ENCODE data around the gene FZD1. TPM values are rescaled to one million over a fixed set of nuclear protein-coding genes. Genes with fewer than 3 reads are reported as not detected.
A peak's percentile ranks its signal among the peaks of the same experiment; 100 is the strongest.

Gene FZD1
- total RNA-seq, 2 donors from 2014 or later: 26.6 to 56.9 TPM

DNA sequence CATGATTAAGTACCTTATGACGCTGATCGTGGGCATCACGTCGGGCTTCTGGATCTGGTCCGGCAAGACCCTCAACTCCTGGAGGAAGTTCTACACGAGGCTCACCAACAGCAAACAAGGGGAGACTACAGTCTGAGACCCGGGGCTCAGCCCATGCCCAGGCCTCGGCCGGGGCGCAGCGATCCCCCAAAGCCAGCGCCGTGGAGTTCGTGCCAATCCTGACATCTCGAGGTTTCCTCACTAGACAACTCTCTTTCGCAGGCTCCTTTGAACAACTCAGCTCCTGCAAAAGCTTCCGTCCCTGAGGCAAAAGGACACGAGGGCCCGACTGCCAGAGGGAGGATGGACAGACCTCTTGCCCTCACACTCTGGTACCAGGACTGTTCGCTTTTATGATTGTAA, 2.5 kb downstream of the FZD1 start:
- Histone ChIP-seq H3K36me3 (no peaks in the 10 kb centered on the region), H3K9me3 (no peaks in the 10 kb centered on the region), H3K27ac (peak overlapping the region; percentile 96 to 97), H3K27me3 (replicated peaks; ENCODE audit: insufficient read depth) (no peaks in the 10 kb centered on the region), H3K4me1 (replicated peaks) (peaks cover 3% of the 10 kb centered on the region), H3K4me3 (peak overlapping the region; percentile 81 to 94)
- peak; percentile 15 for DNase-seq (ENCODE audit: low spot score)
- intact Hi-C loops (cut with DNase I): loop anchor here (10.0 kb wide), 1 partner anchor 182 kb away; no protein-coding TSS in a partner anchor
- TF ChIP-seq POLR2A (IDR thresholded peaks at IDR 0.05) (no peak), POLR2AphosphoS5 (IDR thresholded peaks at IDR 0.05) (no peak)
- TF ChIP-seq, protein P1, sequence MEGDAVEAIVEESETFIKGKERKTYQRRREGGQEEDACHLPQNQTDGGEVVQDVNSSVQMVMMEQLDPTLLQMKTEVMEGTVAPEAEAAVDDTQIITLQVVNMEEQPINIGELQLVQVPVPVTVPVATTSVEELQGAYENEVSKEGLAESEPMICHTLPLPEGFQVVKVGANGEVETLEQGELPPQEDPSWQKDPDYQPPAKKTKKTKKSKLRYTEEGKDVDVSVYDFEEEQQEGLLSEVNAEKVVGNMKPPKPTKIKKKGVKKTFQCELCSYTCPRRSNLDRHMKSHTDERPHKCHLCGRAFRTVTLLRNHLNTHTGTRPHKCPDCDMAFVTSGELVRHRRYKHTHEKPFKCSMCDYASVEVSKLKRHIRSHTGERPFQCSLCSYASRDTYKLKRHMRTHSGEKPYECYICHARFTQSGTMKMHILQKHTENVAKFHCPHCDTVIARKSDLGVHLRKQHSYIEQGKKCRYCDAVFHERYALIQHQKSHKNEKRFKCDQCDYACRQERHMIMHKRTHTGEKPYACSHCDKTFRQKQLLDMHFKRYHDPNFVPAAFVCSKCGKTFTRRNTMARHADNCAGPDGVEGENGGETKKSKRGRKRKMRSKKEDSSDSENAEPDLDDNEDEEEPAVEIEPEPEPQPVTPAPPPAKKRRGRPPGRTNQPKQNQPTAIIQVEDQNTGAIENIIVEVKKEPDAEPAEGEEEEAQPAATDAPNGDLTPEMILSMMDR (IDR thresholded peaks at IDR 0.05): no peak
- 21% methylated on average over 17 of the region's 20 CpGs for WGBS

DNA sequence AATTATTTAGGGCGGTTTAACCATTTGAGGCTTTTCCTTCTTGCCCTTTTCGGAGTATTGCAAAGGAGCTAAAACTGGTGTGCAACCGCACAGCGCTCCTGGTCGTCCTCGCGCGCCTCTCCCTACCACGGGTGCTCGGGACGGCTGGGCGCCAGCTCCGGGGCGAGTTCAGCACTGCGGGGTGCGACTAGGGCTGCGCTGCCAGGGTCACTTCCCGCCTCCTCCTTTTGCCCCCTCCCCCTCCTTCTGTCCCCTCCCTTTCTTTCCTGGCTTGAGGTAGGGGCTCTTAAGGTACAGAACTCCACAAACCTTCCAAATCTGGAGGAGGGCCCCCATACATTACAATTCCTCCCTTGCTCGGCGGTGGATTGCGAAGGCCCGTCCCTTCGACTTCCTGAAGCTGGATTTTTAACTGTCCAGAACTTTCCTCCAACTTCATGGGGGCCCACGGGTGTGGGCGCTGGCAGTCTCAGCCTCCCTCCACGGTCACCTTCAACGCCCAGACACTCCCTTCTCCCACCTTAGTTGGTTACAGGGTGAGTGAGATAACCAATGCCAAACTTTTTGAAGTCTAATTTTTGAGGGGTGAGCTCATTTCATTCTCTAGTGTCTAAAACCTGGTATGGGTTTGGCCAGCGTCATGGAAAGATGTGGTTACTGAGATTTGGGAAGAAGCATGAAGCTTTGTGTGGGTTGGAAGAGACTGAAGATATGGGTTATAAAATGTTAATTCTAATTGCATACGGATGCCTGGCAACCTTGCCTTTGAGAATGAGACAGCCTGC, 3.1 kb downstream of the FZD1 start:
- DNase-seq (ENCODE audit: low spot score): peak; percentile 31

DNA sequence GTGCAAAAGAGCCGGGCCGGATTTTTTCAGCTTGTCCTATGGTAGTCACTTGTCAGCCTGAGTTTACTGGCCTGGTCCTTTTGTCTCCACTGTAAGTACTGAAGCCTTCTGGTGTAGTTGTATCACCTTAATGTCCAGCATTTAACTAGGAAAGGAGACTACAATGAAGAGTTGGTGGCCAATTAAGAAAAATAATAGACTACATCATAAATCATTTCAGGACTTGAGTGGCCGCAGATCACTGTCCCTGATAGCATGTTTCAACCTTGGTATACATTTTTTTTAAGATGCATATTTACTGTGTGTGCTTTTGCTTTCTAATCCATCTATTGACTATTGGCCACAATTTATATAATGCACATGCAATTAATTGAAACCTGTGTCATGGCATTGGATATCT, 6.1 kb downstream of the FZD1 start:
- TF ChIP-seq, protein P1 (IDR thresholded peaks at IDR 0.05): no peak
- TF ChIP-seq POLR2AphosphoS5 (IDR thresholded peaks at IDR 0.05) (no peak), POLR2A (IDR thresholded peaks at IDR 0.05) (no peak)
- intact Hi-C loops (cut with DNase I): no loop called here
- 39% methylated on average over 3 of the region's 3 CpGs for WGBS
- no peaks in the 10 kb centered on the region for H3K4me1 ChIP-seq (replicated peaks)
- H3K36me3 ChIP-seq: no peaks in the 10 kb centered on the region
- DNase-seq (ENCODE audit: low spot score): no peak
- no peaks in the 10 kb centered on the region for H3K9me3 ChIP-seq
- no peaks in the 10 kb centered on the region for H3K27me3 ChIP-seq (replicated peaks; ENCODE audit: insufficient read depth)
- no peak overlapping the region for H3K4me3 ChIP-seq
- H3K27ac ChIP-seq: no peak overlapping the region

More for the DNA sequence above, 3.1 kb downstream of the FZD1 start:
- H3K36me3 ChIP-seq: no peaks in the 10 kb centered on the region
- peaks cover 3% of the 10 kb centered on the region for H3K4me1 ChIP-seq (replicated peaks)
- intact Hi-C loops (cut with DNase I): loop anchor here (10.0 kb wide), 1 partner anchor 183 kb away; no protein-coding TSS in a partner anchor
- WGBS: 19% methylated on average over 29 of the region's 29 CpGs
- H3K27ac ChIP-seq: peak overlapping the region; percentile 96 to 97
- H3K27me3 ChIP-seq (replicated peaks; ENCODE audit: insufficient read depth): no peaks in the 10 kb centered on the region
- no peak for TF ChIP-seq POLR2A (IDR thresholded peaks at IDR 0.05)
- TF ChIP-seq, protein P1 (IDR thresholded peaks at IDR 0.05): no peak
- no peak for TF ChIP-seq POLR2AphosphoS5 (IDR thresholded peaks at IDR 0.05)
- peak overlapping the region; percentile 81 to 94 for H3K4me3 ChIP-seq
- H3K9me3 ChIP-seq: no peaks in the 10 kb centered on the region

DNA sequence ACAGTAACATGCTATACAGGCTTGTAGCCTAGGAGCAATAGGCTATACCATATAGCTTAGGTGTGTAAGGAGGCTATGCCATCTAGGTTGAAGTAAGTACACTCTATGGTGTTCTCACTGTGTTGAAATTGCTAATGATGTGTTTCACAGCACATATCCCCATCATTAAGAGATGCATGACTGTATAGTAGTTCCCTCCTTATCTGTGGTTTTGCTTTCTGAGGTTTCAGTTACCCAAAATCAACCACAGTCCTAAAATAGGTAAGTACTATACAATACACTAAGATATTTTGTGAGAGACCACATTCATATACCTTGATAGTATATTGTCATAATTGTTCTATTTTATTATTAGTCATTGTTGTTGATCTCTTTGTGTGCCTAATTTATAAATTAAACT, 12.7 kb downstream of the FZD1 start:
- Histone ChIP-seq H3K9me3 (no peaks in the 10 kb centered on the region), H3K27ac (no peak overlapping the region), H3K4me3 (no peak overlapping the region), H3K27me3 (replicated peaks; ENCODE audit: insufficient read depth) (no peaks in the 10 kb centered on the region), H3K36me3 (no peaks in the 10 kb centered on the region), H3K4me1 (replicated peaks) (no peaks in the 10 kb centered on the region)
- intact Hi-C loops (cut with DNase I): no loop called here
- TF ChIP-seq POLR2A (IDR thresholded peaks at IDR 0.05): no peak
- no peak for DNase-seq (ENCODE audit: low spot score)

DNA sequence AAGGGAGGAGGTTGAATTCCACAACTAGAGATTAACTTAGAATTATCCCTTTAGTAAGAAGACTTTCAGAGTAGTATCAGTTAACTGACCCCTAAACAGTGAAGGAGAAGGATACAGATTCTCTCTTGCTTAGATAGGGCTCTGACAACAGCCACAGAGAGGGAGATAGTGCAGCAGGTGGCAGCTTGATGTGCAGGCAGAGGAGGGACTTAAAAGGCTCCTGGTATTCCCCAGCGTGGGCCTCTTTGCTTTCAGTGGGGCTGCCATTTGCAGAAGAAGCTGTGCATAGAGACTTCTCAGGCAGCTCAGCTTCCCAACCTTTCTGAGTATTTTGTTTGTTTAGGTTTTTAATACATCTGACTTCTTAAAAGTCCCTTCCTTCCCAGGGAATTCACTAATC, 16.0 kb downstream of the FZD1 start:
- Histone ChIP-seq H3K4me3 (no peak overlapping the region), H3K36me3 (no peaks in the 10 kb centered on the region), H3K27me3 (replicated peaks; ENCODE audit: insufficient read depth) (no peaks in the 10 kb centered on the region), H3K4me1 (replicated peaks) (no peaks in the 10 kb centered on the region), H3K9me3 (no peaks in the 10 kb centered on the region), H3K27ac (no peak overlapping the region)
- TF ChIP-seq POLR2AphosphoS5 (IDR thresholded peaks at IDR 0.05): no peak
- DNase-seq (ENCODE audit: low spot score): no peak
- intact Hi-C loops (cut with DNase I): loop anchor here (10.0 kb wide), 1 partner anchor 65 kb away; no protein-coding TSS in a partner anchor
- WGBS: 67% methylated on average over 1 of the region's 1 CpG

DNA sequence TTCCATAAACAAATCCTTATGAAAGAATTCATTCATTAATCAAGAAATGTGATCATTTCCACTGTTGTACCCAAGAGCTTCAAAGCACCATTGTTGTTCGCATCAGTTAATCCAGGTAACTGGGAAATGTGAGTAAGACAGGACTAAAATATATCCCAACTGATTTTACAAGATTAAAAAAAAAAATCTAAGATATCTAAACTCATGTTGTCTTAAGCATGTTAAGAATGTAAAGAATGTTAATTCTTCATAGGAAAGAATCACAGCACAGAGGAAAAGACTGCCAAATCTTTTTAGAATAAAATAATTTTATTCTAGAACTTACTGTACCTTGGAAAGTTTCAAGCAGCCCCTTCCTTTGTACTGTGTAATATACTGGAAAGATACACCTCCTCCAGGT, 16.4 kb downstream of the FZD1 start:
- Histone ChIP-seq H3K9me3 (no peaks in the 10 kb centered on the region), H3K36me3 (no peaks in the 10 kb centered on the region), H3K4me1 (replicated peaks) (no peaks in the 10 kb centered on the region), H3K4me3 (no peak overlapping the region), H3K27me3 (replicated peaks; ENCODE audit: insufficient read depth) (no peaks in the 10 kb centered on the region), H3K27ac (no peak overlapping the region)
- DNase-seq (ENCODE audit: low spot score): no peak
- WGBS: 86% methylated on average over 1 of the region's 1 CpG
- no peak for TF ChIP-seq POLR2A (IDR thresholded peaks at IDR 0.05)
- TF ChIP-seq, protein P1 (IDR thresholded peaks at IDR 0.05): no peak
- TF ChIP-seq POLR2AphosphoS5 (IDR thresholded peaks at IDR 0.05): no peak
- intact Hi-C loops (cut with DNase I): loop anchor here (10.0 kb wide), 1 partner anchor 64 kb away; no protein-coding TSS in a partner anchor
